Hematopoietic multipotent progenitor cell treated with erythropoietin and hydrocortisone succinate and interleukin-3 and kit ligand, for 6 days (in vitro differentiated cells): ENCODE results near the gene EXOSC7.
"Not testable (repeated sequence)": the region's sequence is repeated elsewhere in the genome, so short reads cannot be mapped to it uniquely, and the experiment has no call there.

Experiments
- DNase-seq: peaks from one replicate; pipeline ENCODE4 v3.0.0-alpha.2; 2015

EXOSC7 gene

GRCh38 chr3:45026038-45026437 lies 50.0 kb downstream of the EXOSC7 start, which contains the start of gene CLEC3B:
CLEC3B (plus strand) TSS chr3:45026303; CDS start chr3:45026363, 60 bp downstream.
- DNase-seq: no peak

GRCh38 chr3:45026957-45027356 lies 50.9 kb downstream of the EXOSC7 start:
- no peak for DNase-seq

DNA sequence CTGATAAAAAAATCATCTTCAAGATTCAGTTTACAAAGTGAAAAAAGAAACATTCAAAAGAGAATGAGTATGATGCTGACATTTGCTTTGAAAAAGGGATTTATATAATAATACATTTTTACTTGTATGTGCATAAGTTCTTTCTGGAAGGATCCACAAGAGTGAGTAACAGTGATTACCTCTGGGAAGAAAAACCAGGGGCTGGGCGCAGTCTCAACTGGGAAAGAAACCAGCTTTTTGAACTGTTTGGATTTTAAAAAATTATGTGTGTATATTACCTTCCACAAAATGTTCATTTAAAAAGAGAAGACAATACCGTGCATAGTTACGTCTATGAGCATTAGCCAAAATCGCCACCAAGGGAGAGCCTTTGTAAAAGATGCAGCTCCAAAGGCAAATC lies 51.4 kb downstream of the EXOSC7 start:
- no peak for DNase-seq

GRCh38 chr3:45029216-45029615 lies 53.2 kb downstream of the EXOSC7 start:
- DNase-seq: no peak

GRCh38 chr3:45029661-45030060 lies 53.6 kb downstream of the EXOSC7 start:
- no peak for DNase-seq

- DNase-seq: no peak
Measured at GRCh38 chr3:45031531-45031930, 55.5 kb downstream of the EXOSC7 start.

DNA sequence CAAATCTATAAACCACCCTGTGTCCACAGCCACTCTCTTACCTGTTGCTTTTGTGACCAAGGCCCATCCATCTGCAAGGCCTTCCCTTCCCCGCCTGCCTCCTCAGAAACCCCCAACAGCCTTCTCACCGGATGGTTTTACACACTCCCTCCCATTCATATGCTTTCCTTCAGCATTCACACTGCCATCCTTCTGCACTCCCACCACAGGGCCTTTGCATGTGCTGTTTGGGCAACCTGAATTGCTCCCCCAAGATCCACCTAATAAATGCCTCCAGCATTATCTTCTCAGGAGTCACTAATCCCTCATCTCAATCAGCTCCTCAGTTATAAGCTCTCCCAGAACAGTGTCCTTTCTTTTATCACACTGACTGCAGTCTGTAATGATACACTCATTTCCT lies 56.1 kb downstream of the EXOSC7 start:
- no peak for DNase-seq

DNA sequence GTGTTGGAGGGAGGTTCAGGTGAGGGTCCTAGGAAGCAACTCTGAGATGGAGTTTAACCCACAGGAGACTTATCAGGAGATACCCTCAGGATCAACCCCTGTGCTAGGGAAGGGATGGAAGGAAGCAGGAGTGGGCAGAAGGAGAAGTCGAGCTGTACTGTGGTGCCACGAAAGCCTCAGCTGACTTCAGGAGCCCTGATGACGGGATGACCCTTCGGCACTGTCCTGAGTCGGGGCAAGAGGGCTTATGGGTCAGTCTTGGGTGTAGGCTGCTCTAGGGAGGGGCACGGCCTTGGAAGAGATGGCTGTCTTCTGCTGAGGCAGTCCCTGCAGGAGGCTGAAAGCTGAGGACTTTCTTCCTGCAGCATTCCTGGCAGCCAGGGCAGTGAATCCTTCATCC lies 57.7 kb downstream of the EXOSC7 start:
- no peak for DNase-seq

DNA sequence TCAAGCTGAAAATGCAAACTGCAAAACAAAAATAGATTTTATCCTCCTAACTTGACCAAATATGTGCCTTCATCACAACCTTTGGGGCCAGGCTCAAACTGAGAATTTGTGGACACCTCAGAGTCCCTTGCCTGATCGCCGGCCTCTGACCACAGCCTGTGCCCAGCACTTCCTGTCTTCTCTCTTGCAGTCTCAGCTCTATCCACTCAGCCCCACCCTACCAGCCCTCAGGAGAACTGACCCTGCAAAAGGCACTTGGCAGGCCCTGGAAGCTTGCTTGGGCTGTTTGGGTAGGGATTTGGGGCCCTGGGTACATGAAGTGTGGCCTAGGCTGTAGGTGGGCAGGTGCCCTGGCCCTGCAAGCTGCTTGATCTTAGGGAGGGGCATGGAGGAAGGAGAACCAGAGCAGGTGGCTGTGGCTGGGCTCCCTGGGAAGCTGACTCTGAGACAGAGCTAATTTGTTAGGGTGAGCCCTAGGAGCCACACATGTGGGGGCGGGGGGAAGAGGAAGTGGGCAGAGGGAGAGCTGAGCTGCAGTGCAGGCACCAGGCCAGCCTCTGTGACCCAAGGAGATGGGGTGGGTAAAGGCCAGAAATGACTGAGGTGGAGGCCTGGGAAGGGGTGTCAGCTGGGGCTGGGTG lies 58.7 kb downstream of the EXOSC7 start:
- peak; percentile 74 for DNase-seq

DNA sequence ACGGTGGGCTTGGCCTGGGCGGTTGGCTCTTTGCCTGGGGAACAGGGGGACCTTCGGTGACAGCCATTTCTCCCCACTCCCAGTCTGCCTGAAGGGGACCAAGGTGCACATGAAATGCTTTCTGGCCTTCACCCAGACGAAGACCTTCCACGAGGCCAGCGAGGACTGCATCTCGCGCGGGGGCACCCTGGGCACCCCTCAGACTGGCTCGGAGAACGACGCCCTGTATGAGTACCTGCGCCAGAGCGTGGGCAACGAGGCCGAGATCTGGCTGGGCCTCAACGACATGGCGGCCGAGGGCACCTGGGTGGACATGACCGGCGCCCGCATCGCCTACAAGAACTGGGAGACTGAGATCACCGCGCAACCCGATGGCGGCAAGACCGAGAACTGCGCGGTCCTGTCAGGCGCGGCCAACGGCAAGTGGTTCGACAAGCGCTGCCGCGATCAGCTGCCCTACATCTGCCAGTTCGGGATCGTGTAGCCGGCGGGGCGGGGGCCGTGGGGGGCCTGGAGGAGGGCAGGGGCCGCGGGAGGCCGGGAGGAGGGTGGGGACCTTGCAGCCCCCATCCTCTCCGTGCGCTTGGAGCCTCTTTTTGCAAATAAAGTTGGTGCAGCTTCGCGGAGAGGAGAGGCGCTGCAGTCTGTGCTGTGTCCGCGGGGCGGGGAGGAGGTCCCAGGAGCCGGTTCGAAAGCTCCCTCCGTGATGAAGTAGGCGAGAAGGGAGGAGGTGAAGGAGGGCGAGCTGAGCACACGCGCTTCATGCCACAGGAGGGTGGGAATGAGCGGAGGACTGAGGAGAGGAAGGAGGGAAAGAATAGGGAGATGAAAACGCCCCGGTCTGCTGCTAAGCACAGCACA lies 59.6 kb downstream of the EXOSC7 start:
- DNase-seq: peak; percentile 51

GRCh38 chr3:45037720-45038455 lies 61.8 kb downstream of the EXOSC7 start:
- peak; percentile 97 for DNase-seq

- DNase-seq: no peak
Measured at GRCh38 chr3:45041666-45042065, 65.6 kb downstream of the EXOSC7 start.

DNA sequence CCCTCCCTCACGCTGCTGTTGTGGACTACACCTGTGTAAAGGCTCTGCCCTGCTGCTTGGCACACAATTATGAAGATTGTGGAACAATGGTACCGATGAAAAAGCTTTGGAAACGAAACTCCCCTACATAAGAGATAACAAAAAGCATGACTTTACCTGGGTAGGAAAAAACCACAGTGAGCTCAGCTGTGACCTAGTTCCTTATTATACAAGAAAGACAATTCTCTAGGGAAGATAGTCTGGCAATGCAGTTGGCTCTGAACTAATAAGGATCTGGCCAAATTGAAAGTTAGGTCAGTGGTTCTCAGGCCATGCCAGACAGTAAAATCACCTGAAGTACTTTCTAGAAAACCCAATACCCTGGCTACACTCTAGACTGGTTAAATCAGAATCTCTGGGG lies 66.1 kb downstream of the EXOSC7 start:
- no peak for DNase-seq

DNA sequence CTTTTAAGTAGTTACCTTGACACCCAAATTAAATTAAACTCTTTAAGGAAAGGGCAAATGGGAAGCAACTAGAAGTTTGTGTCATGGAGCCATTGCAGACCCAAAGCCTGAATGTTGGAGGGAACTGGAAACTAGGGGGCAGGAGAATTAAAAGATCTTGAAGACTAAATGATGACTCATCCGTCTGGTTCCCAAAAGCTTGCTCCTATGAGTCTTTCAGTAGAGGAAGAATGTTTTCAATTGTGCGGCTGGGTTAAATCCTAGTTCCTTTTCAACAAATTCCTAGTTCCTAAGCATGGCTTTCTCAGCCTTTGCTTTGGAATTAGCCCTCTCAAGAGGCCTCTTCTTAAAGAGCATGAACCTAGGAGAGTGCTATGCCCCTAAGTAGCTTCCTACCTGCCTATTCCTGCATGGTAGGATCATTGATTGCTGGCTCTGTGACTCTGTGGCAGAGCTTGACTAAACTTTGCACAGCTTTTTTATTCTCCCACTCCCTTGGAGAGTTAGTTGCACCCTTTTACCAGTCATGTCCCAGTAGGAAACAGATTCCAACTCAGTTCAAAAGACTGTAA lies 67.8 kb downstream of the EXOSC7 start:
- peak; percentile 36 for DNase-seq

DNA sequence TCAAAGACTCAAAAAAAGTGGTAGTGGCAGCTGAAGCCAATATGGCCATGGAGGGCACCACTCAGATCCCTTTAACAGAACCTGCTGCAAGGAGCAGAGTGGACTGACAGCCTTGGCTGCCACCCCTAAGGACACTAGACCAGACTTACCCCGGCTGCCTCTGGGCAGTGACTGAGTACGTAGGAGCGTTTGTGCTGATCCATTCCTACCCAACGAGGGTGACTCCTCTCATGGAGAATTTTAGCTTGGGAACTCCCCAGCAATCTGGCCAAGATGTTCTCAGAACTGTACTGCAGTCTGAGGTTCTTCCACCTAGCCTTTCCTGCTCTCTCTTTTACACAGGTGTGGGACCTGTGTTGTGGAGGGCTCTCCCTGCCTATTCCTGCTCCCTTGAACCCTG lies 72.2 kb downstream of the EXOSC7 start:
- DNase-seq: no peak

GRCh38 chr3:45049807-45050206 lies 73.8 kb downstream of the EXOSC7 start:
- DNase-seq: no peak

DNA sequence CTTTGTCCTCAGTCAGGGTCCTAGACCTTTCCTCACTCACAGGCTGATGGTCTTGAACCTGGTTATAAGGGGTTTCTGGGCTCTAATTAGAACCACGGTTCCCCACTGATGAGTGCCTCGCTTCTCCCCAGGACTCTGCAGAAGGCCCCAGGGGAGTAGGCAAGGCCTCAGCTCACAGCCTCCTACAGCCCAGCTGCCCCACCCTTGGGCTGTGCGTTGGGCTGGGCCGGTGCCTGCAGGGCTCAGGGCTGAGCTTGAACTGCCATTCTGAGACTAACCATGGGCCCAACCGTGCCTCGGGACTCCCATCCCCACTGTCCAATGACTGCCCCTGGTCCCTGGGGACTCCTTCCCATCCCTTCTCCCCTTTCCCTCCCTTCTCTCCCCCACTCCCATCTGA lies 75.6 kb downstream of the EXOSC7 start:
- DNase-seq: no peak

- DNase-seq: not testable (repeated sequence)
Measured at GRCh38 chr3:45053805-45054195, 77.8 kb downstream of the EXOSC7 start.

DNA sequence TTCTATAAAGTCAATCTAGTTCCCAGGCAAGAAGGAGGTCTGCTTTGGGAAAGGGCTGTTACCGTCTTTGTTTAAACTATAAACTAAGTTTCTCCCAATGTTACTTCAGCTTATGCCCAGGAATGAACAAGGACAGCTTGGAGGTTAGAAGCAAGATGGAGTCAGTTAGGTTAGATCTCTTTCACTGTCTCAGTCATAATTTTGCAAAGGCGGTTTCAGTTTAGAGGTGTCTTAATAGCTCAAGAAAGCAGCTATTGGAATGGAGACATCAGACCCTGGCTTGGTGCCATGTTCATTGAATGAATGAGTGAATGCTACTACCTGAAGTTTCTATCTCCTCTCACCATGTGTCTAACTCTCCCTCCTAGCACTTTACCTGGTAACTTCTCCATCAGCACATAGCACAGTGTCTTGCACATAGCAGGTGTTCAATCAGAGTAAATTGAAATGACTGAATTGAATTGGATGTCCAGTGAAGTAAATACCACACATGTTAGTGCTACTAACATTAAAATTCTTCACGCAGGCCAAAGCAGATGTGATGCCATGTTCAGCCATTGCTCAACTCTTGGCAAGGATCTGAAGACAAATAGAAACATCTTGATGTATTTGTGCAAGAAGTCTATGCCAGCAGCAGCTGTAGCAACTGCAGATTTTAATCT lies 78.3 kb downstream of the EXOSC7 start:
- peak; percentile 40 for DNase-seq

- DNase-seq: no peak
Measured at GRCh38 chr3:45055032-45055410, 79.0 kb downstream of the EXOSC7 start.

DNA sequence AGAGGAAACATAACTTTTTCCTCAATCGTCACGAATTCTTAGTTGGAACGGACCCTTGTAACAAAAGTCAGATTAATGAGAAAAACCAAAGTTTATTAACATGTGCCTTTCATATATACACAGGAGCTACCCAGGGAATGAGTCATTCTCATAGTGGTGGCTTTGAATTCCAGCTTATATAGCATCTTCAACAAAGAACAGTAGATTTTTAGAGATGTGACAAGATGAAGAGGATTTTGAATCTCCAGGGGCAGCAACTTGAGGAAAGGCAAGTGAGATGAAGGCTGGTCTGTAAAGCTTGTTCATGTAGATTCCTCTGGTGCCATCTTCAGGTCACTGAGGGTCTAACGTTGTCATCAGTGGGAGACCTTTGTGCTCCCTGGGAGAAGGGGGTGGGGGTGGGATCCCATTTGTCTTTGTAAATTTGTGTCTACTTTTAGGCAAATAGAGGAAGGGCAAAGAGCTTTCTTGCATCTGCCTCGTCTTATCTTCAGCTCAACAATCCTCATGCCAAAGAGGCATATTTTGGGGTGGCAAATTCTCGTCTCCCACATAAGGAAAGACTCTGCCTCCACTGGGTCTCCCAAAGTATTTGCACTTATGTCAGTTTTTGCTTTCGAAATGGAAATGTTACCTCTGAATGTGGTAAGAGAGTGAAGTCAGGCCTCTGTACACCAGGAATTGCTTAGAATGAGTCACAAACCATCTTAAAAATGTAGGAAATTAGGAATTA lies 79.5 kb downstream of the EXOSC7 start:
- DNase-seq: peak; percentile 76
